ENCODE data around the gene SLC47A1.

The SLC47A1 gene

DNA sequence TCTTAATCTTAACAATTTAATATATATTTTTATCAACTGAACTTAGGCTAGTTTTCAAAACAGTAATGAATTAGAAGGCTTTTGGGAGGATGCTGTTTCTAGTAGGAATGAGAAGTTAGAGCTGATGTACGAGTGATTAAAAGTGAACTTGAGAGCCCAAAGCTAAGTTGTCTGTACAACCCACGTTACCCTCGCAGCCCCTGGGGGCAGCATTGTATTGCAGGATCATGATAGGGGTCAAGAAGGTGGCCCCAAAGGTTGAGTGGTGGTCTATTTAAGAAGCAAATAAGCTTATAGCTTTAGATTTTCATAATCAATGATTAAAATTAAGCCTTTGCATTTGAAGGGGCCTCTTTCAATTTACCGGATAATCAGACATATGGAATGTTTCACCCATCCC is 81.2 kb downstream of the SLC47A1 start:
- DNase-seq = no peak

DNA sequence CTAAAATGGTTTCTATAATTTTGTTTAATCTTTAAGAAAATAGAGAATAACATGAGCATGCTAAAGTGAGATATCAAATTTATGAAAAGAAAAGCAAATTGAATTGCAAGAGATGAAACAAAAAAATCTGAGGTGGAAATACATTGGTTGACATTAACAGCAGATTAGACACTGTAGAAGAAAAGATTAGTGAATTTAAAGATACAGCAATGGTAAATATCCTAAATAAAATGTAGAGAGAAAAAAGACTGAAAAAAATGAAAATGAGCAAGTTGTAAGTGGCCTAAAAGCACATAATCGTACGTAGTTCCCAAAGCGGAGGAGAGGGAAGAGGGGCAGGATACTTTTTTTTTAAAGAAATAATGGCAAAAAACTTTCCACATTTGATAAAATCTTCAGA is 84.4 kb downstream of the SLC47A1 start:
- DNase-seq = no peak

DNA sequence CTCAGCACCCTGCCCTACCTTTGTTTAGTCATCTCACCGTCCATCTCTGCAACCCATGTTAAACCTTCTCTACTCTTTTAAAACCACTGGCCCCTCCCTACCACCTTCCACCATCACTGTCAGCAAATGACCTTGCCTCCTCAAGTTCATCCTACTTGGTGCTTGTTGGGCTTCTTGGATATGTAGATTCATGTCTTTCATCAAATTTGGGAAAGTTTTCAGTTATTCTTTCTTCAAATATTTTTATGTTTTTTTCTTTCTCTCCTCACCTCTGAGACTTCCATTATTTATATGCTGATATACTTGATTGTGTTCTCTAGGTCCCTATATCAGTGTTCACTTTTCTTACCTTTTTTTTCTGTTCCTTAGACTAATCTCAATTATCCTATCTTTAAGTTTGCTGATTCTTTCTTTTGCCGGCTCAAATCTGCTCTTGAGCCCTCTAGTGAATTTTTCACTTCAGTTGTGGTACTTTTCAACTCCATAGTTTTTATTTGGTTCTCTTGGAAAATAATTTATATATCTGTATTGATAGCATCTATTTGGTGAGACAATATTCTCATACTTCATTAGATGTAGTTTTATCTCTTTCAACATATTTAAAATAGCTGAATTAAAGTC is 86.2 kb downstream of the SLC47A1 start:
- DNase-seq = no peak

DNA sequence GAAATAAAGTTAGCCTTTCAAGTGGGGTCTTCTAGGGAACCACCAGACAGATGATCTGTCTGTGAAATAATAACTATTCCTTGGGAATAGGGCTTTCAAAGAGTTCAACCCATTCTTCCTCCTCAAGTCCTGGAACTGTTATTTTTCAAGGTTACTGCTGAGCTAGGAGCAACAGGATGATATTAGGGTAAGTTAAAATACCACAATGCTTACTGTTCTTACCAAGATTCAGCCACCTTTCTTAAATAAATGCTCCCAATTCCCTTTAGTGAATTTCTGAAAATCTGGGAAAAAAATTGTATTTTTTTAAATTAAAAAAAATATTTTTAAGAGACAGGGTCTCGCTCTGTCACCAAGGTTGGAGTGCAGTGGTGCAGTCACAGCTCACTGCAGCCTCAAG is 88.0 kb downstream of the SLC47A1 start:
- DNase-seq = no peak

DNA sequence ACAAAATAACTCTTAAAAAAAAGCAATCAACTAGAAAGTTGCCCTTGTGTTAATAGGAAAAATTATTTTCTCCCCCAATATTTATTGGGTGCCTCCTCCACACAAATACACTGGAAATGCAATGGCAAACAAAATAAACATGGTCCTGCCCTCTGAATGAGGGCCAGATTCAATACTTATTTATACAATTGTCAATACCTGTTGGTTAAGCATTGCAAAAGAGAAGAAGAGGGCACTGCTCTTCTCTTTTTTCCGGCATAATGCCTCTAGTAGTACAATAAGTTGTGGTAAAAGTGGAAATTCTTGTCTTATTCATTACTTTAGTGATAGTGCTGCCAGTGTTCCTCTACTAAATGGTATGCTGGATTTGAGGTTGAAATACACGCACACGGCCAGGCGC is 92.4 kb downstream of the SLC47A1 start:
- DNase-seq = no peak
